ENCODE results near the gene AKAP8.

- TF ChIP-seq CTCF (conservative IDR thresholded peaks at IDR 0.05) (no peak), ZFX (IDR thresholded peaks at IDR 0.05) (no peak)
These were observed 54.6 kb downstream of the AKAP8 start for GRCh38 chr19:15324791-15325519.

All from C4-2B (cell line).